ENCODE results near the gene SLCO2B1.

DNA sequence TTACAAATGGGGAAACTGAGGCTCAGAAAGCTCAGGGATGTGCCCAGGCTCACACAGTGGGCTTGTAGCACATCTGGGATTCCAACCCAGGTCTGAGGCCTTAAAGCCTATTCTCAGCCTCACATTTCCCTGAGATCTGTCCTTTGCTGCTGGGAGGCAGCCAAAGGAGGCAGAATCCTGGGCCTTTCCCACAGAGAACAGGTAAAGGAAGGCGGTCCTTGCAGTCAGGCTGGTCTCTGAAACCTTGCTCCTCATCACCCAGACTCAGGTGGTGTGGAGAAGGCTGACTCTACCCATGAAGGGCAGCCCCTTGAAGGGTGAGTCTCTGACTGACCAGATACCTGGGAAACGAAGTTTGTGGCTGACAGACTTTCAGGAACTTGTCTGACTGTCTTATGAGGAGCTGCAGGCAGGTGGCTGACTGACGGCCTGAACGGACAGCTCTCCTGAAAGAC is 7.8 kb downstream of the SLCO2B1 start:
- no peak for TF ChIP-seq EZH2 (IDR thresholded peaks at IDR 0.05; ENCODE audit: insufficient read depth, poor library complexity, severe bottlenecking)
- TF ChIP-seq EZH2phosphoT487 (IDR thresholded peaks at IDR 0.05; ENCODE audit: insufficient read depth, low read depth) = no peak
